LHCN-M2 (cell line): ENCODE results near the gene PINLYP. TPM values are rescaled to one million over a fixed set of nuclear protein-coding genes. Genes with fewer than 3 reads are reported as not detected.
"Not testable (repeated sequence)": the region's sequence is repeated elsewhere in the genome, so short reads cannot be mapped to it uniquely, and the experiment has no call there.

Source experiments
- DNase-seq: peaks from one replicate; pipeline ENCODE4 v3.0.0-alpha.2; 2012; ENCODE audit warnings: low read depth
- polyA plus RNA-seq: library from polyadenylated mRNA; unstranded; fragments of >200 nt; gene quantifications from one replicate; pipeline ENCODE4 v1.2.1, GENCODE V29; 2012; ENCODE audit warnings: missing spikeins
- total RNA-seq: library from RNA; depleted of rRNA; stranded (reverse); fragments of >200 nt; gene quantifications from 2 replicates; pipeline ENCODE4 v1.2.3, GENCODE V29; 2014; rRNA removed

PINLYP gene
- total RNA-seq: 0.29 TPM in 1 of 2 replicates, not detected in the other
- polyA plus RNA-seq: 0.41 TPM

- peak; percentile 98 for DNase-seq
Measured at GRCh38 chr19:43575156-43575950, at the start of gene PINLYP, which contains the start of gene XRCC1. Gene PINLYP (plus strand): TSS chr19:43575801. CDS start chr19:43577192, 1,391 bp downstream. Gene XRCC1 (minus strand): TSS chr19:43575527. CDS start chr19:43575458, 69 bp downstream.

- DNase-seq: no peak
Measured at GRCh38 chr19:43525836-43526771, 49.5 kb upstream of the PINLYP start.

- DNase-seq: peak; percentile 65
Measured at GRCh38 chr19:43526884-43527859, 48.4 kb upstream of the PINLYP start, which contains the start of gene ETHE1. Gene ETHE1 (minus strand): TSS chr19:43527201. CDS start chr19:43527177, 24 bp downstream.

- peak; percentile 42 for DNase-seq
Measured at GRCh38 chr19:43527860-43528622, 47.6 kb upstream of the PINLYP start.

GRCh38 chr19:43532571-43532961 is 43.0 kb upstream of the PINLYP start:
- DNase-seq: no peak

GRCh38 chr19:43532962-43533545 is 42.5 kb upstream of the PINLYP start, which contains the start of gene ZNF575:
Gene ZNF575 (plus strand): TSS chr19:43533188. CDS start chr19:43534423, 1,235 bp downstream.
- peak; percentile 91 for DNase-seq

- peak; percentile 96 for DNase-seq
Measured at GRCh38 chr19:43533546-43534304, 41.9 kb upstream of the PINLYP start.

GRCh38 chr19:43534305-43534815 is 41.2 kb upstream of the PINLYP start:
- DNase-seq: no peak

- no peak for DNase-seq
Measured at GRCh38 chr19:43534816-43535761, 40.5 kb upstream of the PINLYP start.

- DNase-seq: no peak
Measured at GRCh38 chr19:43538922-43539321, 36.7 kb upstream of the PINLYP start.

GRCh38 chr19:43540381-43540780 is 35.2 kb upstream of the PINLYP start:
- DNase-seq: no peak

- no peak for DNase-seq
Measured at GRCh38 chr19:43541920-43542650, 33.5 kb upstream of the PINLYP start.

- no peak for DNase-seq
Measured at GRCh38 chr19:43544077-43544476, 31.5 kb upstream of the PINLYP start.

- DNase-seq: no peak
Measured at GRCh38 chr19:43545276-43545675, 30.3 kb upstream of the PINLYP start.

- no peak for DNase-seq
Measured at GRCh38 chr19:43545981-43546380, 29.6 kb upstream of the PINLYP start.

GRCh38 chr19:43546581-43546980 is 29.0 kb upstream of the PINLYP start:
- DNase-seq: no peak

- not testable (repeated sequence) for DNase-seq
Measured at GRCh38 chr19:43547926-43548325, 27.7 kb upstream of the PINLYP start.
